ENCODE measurements around the gene VSIR. TPM values are rescaled to one million over a fixed set of nuclear protein-coding genes. Genes with fewer than 3 reads are reported as not detected.

Gene VSIR
- total RNA-seq, 4 donors from 2014 or later: 34.7 to 83.6 (median 61.6) TPM

DNA sequence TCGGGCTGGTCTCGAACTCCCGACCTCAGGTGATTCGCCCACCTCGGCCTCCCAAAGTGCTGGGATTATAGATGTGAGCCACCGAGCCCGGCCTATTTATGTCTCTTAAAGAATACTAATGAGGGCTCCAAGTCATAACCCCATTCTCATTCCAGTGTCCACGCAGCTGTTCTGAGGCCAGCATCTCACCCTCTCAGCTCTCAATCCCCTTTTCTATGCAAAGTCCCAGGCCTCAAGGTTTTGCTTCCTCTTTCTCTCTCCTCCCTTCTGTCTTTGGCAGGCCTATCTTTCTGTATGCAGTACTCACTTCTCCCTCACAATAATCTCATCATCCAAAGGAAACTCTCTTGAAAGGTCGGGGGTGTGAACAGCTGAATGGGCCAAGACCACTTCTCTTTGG, 28.0 kb upstream of the VSIR start:
- no peak overlapping the region for H3K4me3 ChIP-seq
- no peak for ATAC-seq
- no peak overlapping the region for H3K27ac ChIP-seq
- WGBS, 2 donors (ENCODE audit: low coverage in 1 of 2): 84 to 85% methylated on average over 7 to 9 of the region's 9 CpGs
- no peaks in the 10 kb centered on the region for H3K36me3 ChIP-seq
- H3K27me3 ChIP-seq: no peaks in the 10 kb centered on the region
- peaks cover 0 to 5% (median 0%) of the 10 kb centered on the region in 3 donors for H3K4me1 ChIP-seq
- H3K9me3 ChIP-seq: no peaks in the 10 kb centered on the region
- TF ChIP-seq, protein P1, sequence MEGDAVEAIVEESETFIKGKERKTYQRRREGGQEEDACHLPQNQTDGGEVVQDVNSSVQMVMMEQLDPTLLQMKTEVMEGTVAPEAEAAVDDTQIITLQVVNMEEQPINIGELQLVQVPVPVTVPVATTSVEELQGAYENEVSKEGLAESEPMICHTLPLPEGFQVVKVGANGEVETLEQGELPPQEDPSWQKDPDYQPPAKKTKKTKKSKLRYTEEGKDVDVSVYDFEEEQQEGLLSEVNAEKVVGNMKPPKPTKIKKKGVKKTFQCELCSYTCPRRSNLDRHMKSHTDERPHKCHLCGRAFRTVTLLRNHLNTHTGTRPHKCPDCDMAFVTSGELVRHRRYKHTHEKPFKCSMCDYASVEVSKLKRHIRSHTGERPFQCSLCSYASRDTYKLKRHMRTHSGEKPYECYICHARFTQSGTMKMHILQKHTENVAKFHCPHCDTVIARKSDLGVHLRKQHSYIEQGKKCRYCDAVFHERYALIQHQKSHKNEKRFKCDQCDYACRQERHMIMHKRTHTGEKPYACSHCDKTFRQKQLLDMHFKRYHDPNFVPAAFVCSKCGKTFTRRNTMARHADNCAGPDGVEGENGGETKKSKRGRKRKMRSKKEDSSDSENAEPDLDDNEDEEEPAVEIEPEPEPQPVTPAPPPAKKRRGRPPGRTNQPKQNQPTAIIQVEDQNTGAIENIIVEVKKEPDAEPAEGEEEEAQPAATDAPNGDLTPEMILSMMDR (IDR thresholded peaks at IDR 0.05): no peak
- TF ChIP-seq EP300 (IDR thresholded peaks at IDR 0.05) (no peak), POLR2AphosphoS5 (IDR thresholded peaks at IDR 0.05) (no peak), POLR2A (IDR thresholded peaks at IDR 0.05) (no peak)

DNA sequence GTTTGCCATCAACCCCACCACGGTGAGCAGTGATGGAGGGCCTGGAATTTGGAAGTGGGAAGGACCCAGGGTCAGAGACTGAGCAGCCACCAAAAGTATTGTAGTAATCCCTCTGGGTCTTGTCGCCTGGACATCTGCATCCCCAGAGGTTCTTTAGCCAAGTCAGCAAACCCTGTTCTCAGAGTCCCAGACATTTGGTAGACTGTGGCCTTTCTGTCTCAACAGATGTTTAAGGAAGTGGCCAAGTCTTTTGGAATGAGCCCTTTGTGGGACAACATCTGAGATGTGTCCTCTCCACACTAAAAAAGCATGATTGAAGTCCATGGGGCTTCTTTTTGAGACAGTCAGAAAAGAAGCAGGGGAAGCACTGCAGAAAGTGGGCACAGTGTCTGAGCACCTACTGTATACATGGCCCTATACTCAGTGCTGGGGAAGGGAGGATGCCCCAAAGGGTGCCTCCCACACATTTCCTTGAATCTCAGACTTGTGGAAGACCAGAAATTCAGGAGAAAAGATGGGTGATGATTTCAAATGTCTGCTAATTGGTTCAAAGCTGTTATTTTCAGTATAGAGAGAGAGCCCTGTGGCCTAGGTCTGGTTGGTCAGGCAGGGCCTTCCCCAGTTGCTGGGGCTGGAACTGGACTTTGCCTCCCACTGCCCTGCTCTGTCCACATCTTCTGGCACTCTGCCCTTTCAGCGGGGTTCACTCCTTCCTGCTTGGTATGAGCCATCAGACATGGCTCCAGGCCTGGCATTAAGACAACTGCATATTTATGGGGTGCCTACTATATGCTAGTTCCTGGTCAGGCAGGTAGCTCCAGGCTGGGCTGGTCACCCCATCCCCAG, 26.5 kb upstream of the VSIR start:
- no peak for ATAC-seq
- TF ChIP-seq POLR2A (IDR thresholded peaks at IDR 0.05): no peak
- TF ChIP-seq, protein P1 (IDR thresholded peaks at IDR 0.05): no peak
- TF ChIP-seq POLR2AphosphoS5 (IDR thresholded peaks at IDR 0.05): no peak
- TF ChIP-seq EP300 (IDR thresholded peaks at IDR 0.05): no peak
- H3K9me3 ChIP-seq: no peaks in the 10 kb centered on the region
- H3K36me3 ChIP-seq: no peaks in the 10 kb centered on the region
- no peaks in the 10 kb centered on the region for H3K27me3 ChIP-seq
- H3K4me1 ChIP-seq: no peaks in the 10 kb centered on the region
- no peak overlapping the region for H3K27ac ChIP-seq
- H3K4me3 ChIP-seq: no peak overlapping the region
- 100% methylated on average over 1 of the region's 3 CpGs for WGBS, 2 donors (ENCODE audit: low coverage in 1 of 2)

DNA sequence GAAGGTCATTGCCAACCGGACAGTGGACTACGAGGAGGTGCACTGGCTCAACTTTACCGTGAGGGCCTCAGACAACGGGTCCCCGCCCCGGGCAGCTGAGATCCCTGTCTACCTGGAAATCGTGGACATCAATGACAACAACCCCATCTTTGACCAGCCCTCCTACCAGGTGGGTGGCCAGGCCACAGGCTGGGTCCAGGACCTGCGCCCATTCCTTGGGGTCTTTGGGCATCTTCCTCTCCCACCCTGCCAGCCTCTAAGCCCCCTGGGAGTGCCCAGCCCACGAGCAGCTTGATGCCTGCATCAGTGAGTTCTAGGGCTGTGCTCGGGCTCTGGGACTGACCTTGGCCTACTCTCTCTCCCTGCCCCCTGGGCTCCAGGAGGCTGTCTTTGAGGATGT, 25.8 kb upstream of the VSIR start:
- H3K4me3 ChIP-seq: no peak overlapping the region
- ATAC-seq: no peak
- peaks cover 0 to 4% of the 10 kb centered on the region in 2 donors for H3K36me3 ChIP-seq
- no peaks in the 10 kb centered on the region for H3K9me3 ChIP-seq
- H3K27ac ChIP-seq: no peak overlapping the region
- WGBS, 2 donors (ENCODE audit: low coverage in 1 of 2): 90% methylated on average over 2 of the region's 10 CpGs; no CpG with 5 or more reads in 1 of the 2 donors
- no peaks in the 10 kb centered on the region for H3K4me1 ChIP-seq
- TF ChIP-seq, protein P1 (IDR thresholded peaks at IDR 0.05): no peak
- no peak for TF ChIP-seq EP300 (IDR thresholded peaks at IDR 0.05)
- TF ChIP-seq POLR2A (IDR thresholded peaks at IDR 0.05): no peak
- no peak for TF ChIP-seq POLR2AphosphoS5 (IDR thresholded peaks at IDR 0.05)
- H3K27me3 ChIP-seq: no peaks in the 10 kb centered on the region

DNA sequence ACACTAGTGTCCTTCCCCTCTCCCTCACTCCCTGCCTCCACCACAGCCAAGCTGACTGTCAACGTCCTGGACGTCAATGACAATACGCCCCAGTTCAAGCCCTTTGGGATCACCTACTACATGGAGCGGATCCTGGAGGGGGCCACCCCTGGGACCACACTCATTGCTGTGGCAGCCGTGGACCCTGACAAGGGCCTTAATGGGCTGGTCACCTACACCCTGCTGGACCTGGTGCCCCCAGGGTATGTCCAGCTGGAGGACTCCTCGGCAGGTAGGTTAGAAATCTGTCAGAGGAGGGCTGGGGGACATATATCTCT, 24.9 kb upstream of the VSIR start:
- peaks cover 0 to 5% of the 10 kb centered on the region in 2 donors for H3K36me3 ChIP-seq
- H3K27me3 ChIP-seq: no peaks in the 10 kb centered on the region
- ATAC-seq: no peak
- no peak for TF ChIP-seq POLR2AphosphoS5 (IDR thresholded peaks at IDR 0.05)
- no peak for TF ChIP-seq POLR2A (IDR thresholded peaks at IDR 0.05)
- TF ChIP-seq, protein P1 (IDR thresholded peaks at IDR 0.05): no peak
- no peaks in the 10 kb centered on the region for H3K4me1 ChIP-seq
- WGBS, 2 donors (ENCODE audit: low coverage in 1 of 2): no CpG with 5 or more reads among the region's 6 CpGs
- no peak overlapping the region for H3K4me3 ChIP-seq
- H3K27ac ChIP-seq: no peak overlapping the region
- no peaks in the 10 kb centered on the region for H3K9me3 ChIP-seq
